Panc1 (cell line): ENCODE results near the gene CENPC.

ENCODE experiments used
- CTCF ChIP-seq: fragments of 450-650 bp; IDR thresholded peaks from 2 replicates; pipeline ENCODE4 v1.5.1; 2017; ENCODE audit warnings: mild to moderate bottlenecking
- POLR2AphosphoS5 ChIP-seq: IDR thresholded peaks from 2 replicates; pipeline ENCODE4 v1.6.1; 2012; ENCODE audit warnings: mild to moderate bottlenecking, low read depth, low read length, moderate library complexity
- REST ChIP-seq, 2 experiments: IDR thresholded peaks; 2 replicates each; pipeline ENCODE4 v1.6.1; 2011 to 2012; ENCODE audit warnings: low read depth in 2 of 2, control low read depth in 1 of 2, low read length in 1 of 2, mild to moderate bottlenecking in 1 of 2, moderate library complexity in 1 of 2; ENCODE audit not compliant: insufficient read depth in 1 of 2
- SIN3A ChIP-seq: IDR thresholded peaks from 2 replicates; pipeline ENCODE4 v1.6.1; 2012; ENCODE audit warnings: low read depth, mild to moderate bottlenecking, low read length, moderate library complexity, borderline replicate concordance; ENCODE audit not compliant: insufficient read depth
- TCF7L2 ChIP-seq: IDR thresholded peaks from 2 replicates; pipeline ENCODE4 v1.6.1; 2011; ENCODE audit warnings: mild to moderate bottlenecking, low read depth, low read length, inconsistent platforms

- TF ChIP-seq CTCF (no peak), REST (IDR thresholded peaks at IDR 0.05; ENCODE audit: insufficient read depth in 1 of 2, low read depth in 2 of 2, low read length in 1 of 2) (no peak), POLR2AphosphoS5 (no peak), TCF7L2 (no peak), SIN3A (no peak)
Observed at GRCh38 chr4:67428819-67429218, 116.5 kb downstream of the CENPC start.
